HepG2 (cell line): ENCODE measurements around the gene ASL. TPM values are rescaled to one million over a fixed set of nuclear protein-coding genes. Genes with fewer than 3 reads are reported as not detected.

ENCODE experiments used
- FIP1L1 ChIP-seq: fragments of 200-400 bp; formaldehyde crosslinking; IDR thresholded peaks from 2 replicates; pipeline ENCODE4 v1.6.1; 2018; ENCODE audit warnings: low read depth, mild to moderate bottlenecking, low read length, moderate library complexity, borderline replicate concordance; ENCODE audit not compliant: insufficient read depth
- FLYWCH1 ChIP-seq: sonication (generic); formaldehyde crosslinking; IDR thresholded peaks from 2 replicates; pipeline ENCODE4 v1.8.1; 2023; ENCODE audit warnings: mild to moderate bottlenecking, missing genetic modification reagents
- HOXA3 ChIP-seq: sonication (generic); formaldehyde crosslinking; IDR thresholded peaks from 2 replicates; pipeline ENCODE4 v1.5.0; 2020; ENCODE audit warnings: missing genetic modification reagents
- RBM39 ChIP-seq: fragments of 200-400 bp; formaldehyde crosslinking; IDR thresholded peaks from one replicate; pipeline ENCODE4 v1.6.1; 2018; ENCODE audit warnings: antibody characterized with exemption, mild to moderate bottlenecking, low read depth, low read length; ENCODE audit not compliant: poor library complexity, severe bottlenecking
- SETDB1 ChIP-seq: sonication (generic); formaldehyde crosslinking; IDR thresholded peaks from 2 replicates; pipeline ENCODE4 v1.5.1; 2020; ENCODE audit warnings: missing genetic modification reagents, mild to moderate bottlenecking, borderline replicate concordance
- TAF15 ChIP-seq: fragments of 200-400 bp; formaldehyde crosslinking; IDR thresholded peaks from one replicate; pipeline ENCODE4 v1.6.1; 2018; ENCODE audit warnings: mild to moderate bottlenecking, low read depth, low read length; ENCODE audit not compliant: poor library complexity, severe bottlenecking
- ZMAT3 ChIP-seq: sonication (generic); formaldehyde crosslinking; conservative IDR thresholded peaks from 2 replicates; pipeline ENCODE4 v1.7.0; 2021; ENCODE audit warnings: missing genetic modification reagents
- ZNF598 ChIP-seq: sonication (generic); formaldehyde crosslinking; IDR thresholded peaks from 2 replicates; pipeline ENCODE4 v1.5.1; 2020; ENCODE audit warnings: mild to moderate bottlenecking, missing genetic modification reagents, borderline replicate concordance
- polyA plus RNA-seq, 8 experiments: library from polyadenylated mRNA; depleted of rRNA in 3 of 8; stranded (reverse) in 7 of 8; unstranded in 1 of 8; fragments of >200 nt; fragmentation: Illumina TruSeq in 4 of 8; extraction: Trizol in 4 of 8; gene quantifications; 2 replicates each; pipeline versions ENCODE4 v1.2.1 to v1.2.3, GENCODE V29; 2011 to 2016; ENCODE audit warnings: low read depth in 4 of 8, missing spikeins in 1 of 8, mixed read lengths in 1 of 8; ENCODE audit not compliant: insufficient read depth in 1 of 8
- total RNA-seq, 5 experiments: library from RNA; depleted of rRNA; stranded (reverse); fragments of >200 nt; fragmentation: Illumina TruSeq; extraction: Trizol; gene quantifications; 2 replicates each; pipeline ENCODE4 v1.2.3, GENCODE V29; 2016; ENCODE audit warnings: low read depth in 1 of 5
- TF ChIP-seq, protein P1 (sequence below): sonication (generic); formaldehyde crosslinking; IDR thresholded peaks from 2 replicates; pipeline ENCODE4 v1.9.0; 2021; ENCODE audit warnings: mild to moderate bottlenecking, missing genetic modification reagents
- TF ChIP-seq, protein P2 (sequence below): IDR thresholded peaks from 2 replicates; pipeline ENCODE4 v1.6.1; 2016; ENCODE audit warnings: low read depth
- TF ChIP-seq, protein P3 (sequence below): sonication (generic); formaldehyde crosslinking; IDR thresholded peaks from 2 replicates; pipeline ENCODE4 v1.4.0; 2020; ENCODE audit warnings: mild to moderate bottlenecking, missing genetic modification reagents
- TF ChIP-seq, protein P4 (sequence below): sonication (generic); formaldehyde crosslinking; IDR thresholded peaks from 2 replicates; pipeline ENCODE4 v1.4.0; 2020; ENCODE audit warnings: low read depth, missing genetic modification reagents

Gene ASL
- total and polyA plus RNA-seq, 2 of the 13 experiments (the other 11 are each of a cell fraction or from before 2014, with no cell fraction given): 71.4 to 96.5 TPM

DNA sequence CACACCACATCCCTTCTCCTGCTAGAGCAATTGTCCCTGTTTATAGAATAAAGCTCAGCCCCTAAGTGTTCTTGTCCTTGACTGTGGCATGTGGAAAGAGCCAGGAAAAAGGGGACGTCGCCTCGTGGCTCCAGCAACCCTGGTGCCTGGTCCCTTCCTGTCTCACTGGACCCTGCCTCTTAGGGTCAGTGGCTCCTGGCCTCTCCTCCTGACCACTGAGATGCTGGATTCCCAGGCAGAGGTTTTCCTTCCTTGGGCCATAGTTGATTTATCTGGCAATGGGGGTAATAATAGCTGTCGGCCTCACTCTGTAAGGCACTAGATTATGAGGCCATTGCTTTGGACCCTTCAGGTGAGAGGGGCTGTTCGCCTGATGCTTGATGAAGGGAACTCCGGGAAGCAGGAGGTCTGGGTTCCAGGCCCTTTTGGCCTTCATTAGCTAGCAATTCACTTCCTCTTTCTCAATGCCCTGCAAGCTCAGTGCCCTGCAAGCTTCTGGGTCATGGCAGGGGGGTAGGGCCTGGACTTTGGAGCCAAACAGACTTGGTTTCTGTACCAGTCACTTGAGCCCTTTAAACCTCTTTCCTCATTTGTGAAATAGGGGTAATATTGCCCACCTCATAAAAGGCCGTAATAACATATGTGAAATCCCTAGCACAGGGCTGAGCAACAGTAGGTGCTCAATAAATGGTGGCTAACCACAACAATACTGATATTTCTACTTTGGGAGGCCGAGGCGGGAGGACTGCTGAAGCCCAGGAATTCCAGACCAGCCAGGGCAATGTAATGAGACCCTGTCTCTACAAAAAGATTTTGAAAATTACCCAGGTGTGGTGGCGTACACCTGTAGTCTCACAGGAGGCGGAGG, 1.1 kb downstream of the ASL start (continued):
- TF ChIP-seq, protein P1, sequence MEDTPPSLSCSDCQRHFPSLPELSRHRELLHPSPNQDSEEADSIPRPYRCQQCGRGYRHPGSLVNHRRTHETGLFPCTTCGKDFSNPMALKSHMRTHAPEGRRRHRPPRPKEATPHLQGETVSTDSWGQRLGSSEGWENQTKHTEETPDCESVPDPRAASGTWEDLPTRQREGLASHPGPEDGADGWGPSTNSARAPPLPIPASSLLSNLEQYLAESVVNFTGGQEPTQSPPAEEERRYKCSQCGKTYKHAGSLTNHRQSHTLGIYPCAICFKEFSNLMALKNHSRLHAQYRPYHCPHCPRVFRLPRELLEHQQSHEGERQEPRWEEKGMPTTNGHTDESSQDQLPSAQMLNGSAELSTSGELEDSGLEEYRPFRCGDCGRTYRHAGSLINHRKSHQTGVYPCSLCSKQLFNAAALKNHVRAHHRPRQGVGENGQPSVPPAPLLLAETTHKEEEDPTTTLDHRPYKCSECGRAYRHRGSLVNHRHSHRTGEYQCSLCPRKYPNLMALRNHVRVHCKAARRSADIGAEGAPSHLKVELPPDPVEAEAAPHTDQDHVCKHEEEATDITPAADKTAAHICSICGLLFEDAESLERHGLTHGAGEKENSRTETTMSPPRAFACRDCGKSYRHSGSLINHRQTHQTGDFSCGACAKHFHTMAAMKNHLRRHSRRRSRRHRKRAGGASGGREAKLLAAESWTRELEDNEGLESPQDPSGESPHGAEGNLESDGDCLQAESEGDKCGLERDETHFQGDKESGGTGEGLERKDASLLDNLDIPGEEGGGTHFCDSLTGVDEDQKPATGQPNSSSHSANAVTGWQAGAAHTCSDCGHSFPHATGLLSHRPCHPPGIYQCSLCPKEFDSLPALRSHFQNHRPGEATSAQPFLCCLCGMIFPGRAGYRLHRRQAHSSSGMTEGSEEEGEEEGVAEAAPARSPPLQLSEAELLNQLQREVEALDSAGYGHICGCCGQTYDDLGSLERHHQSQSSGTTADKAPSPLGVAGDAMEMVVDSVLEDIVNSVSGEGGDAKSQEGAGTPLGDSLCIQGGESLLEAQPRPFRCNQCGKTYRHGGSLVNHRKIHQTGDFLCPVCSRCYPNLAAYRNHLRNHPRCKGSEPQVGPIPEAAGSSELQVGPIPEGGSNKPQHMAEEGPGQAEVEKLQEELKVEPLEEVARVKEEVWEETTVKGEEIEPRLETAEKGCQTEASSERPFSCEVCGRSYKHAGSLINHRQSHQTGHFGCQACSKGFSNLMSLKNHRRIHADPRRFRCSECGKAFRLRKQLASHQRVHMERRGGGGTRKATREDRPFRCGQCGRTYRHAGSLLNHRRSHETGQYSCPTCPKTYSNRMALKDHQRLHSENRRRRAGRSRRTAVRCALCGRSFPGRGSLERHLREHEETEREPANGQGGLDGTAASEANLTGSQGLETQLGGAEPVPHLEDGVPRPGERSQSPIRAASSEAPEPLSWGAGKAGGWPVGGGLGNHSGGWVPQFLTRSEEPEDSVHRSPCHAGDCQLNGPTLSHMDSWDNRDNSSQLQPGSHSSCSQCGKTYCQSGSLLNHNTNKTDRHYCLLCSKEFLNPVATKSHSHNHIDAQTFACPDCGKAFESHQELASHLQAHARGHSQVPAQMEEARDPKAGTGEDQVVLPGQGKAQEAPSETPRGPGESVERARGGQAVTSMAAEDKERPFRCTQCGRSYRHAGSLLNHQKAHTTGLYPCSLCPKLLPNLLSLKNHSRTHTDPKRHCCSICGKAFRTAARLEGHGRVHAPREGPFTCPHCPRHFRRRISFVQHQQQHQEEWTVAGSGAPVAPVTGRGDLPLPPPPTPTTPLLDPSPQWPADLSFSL (CRISPR knock-in tag): no peak
- 0 out of 2 replicates have a peak, but pooled peaks have one; percentile 14 for TF ChIP-seq HOXA3 (CRISPR knock-in tag)
- TF ChIP-seq ZNF598: no peak
- TF ChIP-seq ZMAT3: no peak
- TF ChIP-seq RBM39: no peak
- TF ChIP-seq FLYWCH1 (CRISPR knock-in tag): no peak
- TF ChIP-seq SETDB1: no peak
- TF ChIP-seq, protein P2, sequence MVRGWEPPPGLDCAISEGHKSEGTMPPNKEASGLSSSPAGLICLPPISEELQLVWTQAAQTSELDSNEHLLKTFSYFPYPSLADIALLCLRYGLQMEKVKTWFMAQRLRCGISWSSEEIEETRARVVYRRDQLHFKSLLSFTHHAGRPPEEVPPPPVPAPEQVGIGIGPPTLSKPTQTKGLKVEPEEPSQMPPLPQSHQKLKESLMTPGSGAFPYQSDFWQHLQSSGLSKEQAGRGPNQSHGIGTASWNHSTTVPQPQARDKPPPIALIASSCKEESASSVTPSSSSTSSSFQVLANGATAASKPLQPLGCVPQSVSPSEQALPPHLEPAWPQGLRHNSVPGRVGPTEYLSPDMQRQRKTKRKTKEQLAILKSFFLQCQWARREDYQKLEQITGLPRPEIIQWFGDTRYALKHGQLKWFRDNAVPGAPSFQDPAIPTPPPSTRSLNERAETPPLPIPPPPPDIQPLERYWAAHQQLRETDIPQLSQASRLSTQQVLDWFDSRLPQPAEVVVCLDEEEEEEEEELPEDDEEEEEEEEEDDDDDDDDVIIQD (CRISPR knock-in tag): no peak
- TF ChIP-seq, protein P3, sequence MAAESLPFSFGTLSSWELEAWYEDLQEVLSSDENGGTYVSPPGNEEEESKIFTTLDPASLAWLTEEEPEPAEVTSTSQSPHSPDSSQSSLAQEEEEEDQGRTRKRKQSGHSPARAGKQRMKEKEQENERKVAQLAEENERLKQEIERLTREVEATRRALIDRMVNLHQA (CRISPR knock-in tag): no peak
- TF ChIP-seq, protein P4, sequence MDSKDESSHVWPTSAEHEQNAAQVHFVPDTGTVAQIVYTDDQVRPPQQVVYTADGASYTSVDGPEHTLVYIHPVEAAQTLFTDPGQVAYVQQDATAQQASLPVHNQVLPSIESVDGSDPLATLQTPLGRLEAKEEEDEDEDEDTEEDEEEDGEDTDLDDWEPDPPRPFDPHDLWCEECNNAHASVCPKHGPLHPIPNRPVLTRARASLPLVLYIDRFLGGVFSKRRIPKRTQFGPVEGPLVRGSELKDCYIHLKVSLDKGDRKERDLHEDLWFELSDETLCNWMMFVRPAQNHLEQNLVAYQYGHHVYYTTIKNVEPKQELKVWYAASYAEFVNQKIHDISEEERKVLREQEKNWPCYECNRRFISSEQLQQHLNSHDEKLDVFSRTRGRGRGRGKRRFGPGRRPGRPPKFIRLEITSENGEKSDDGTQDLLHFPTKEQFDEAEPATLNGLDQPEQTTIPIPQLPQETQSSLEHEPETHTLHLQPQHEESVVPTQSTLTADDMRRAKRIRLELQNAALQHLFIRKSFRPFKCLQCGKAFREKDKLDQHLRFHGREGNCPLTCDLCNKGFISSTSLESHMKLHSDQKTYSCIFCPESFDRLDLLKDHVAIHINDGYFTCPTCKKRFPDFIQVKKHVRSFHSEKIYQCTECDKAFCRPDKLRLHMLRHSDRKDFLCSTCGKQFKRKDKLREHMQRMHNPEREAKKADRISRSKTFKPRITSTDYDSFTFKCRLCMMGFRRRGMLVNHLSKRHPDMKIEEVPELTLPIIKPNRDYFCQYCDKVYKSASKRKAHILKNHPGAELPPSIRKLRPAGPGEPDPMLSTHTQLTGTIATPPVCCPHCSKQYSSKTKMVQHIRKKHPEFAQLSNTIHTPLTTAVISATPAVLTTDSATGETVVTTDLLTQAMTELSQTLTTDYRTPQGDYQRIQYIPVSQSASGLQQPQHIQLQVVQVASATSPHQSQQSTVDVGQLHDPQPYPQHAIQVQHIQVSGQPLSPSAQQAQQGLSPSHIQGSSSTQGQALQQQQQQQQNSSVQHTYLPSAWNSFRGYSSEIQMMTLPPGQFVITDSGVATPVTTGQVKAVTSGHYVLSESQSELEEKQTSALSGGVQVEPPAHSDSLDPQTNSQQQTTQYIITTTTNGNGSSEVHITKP (CRISPR knock-in tag): no peak
- no peak for TF ChIP-seq TAF15
- no peak for TF ChIP-seq FIP1L1
